CD8-positive, alpha-beta memory T cell (primary cell): Measurements from ENCODE around the gene ZNF689. TPM values are rescaled to one million over a fixed set of nuclear protein-coding genes. Genes with fewer than 3 reads are reported as not detected.
A peak's percentile ranks its signal among the peaks of the same experiment; 100 is the strongest.

Source experiments
- CTCF ChIA-PET: fragments of 350-600 bp; sonication (Branson Sonifier 250); formaldehyde crosslinking; loops from one replicate; lab custom pipeline; 2021; ENCODE audit warnings: antibody characterized with exemption; lab: Charles Lee
- POLR2A ChIA-PET: fragments of 350-600 bp; sonication (Branson Sonifier 250); formaldehyde crosslinking; loops from one replicate; lab custom pipeline; 2021; ENCODE audit warnings: antibody characterized with exemption; lab: Charles Lee
- DNase-seq, 5 donors: peaks; one replicate each; pipeline versions ENCODE4 v3.0.0 to v3.0.0-alpha.2; 2020 to 2022; ENCODE audit warnings: mixed read lengths in 1 of 5
- H3K27ac ChIP-seq: one replicate; pipeline ENCODE4 v1.7.0; 2013; ENCODE audit warnings: low read depth, mild to moderate bottlenecking, low read length, moderate library complexity
- H3K27me3 ChIP-seq: 2 replicates; pipeline ENCODE4 v1.7.0; 2013; ENCODE audit warnings: low read length, mild to moderate bottlenecking; ENCODE audit not compliant: insufficient read depth, poor library complexity, severe bottlenecking
- H3K36me3 ChIP-seq: 2 replicates; pipeline ENCODE4 v1.7.0; 2013; ENCODE audit warnings: mild to moderate bottlenecking, low read length, moderate library complexity; ENCODE audit not compliant: insufficient read depth
- H3K4me1 ChIP-seq: 2 replicates; pipeline ENCODE4 v1.7.0; 2013; ENCODE audit warnings: mild to moderate bottlenecking, low read length, moderate library complexity; ENCODE audit not compliant: insufficient read depth
- H3K4me3 ChIP-seq: 2 replicates; pipeline ENCODE4 v1.7.0; 2013; ENCODE audit warnings: mild to moderate bottlenecking, low read length
- H3K9me3 ChIP-seq: 2 replicates; pipeline ENCODE4 v1.7.0; 2013; ENCODE audit warnings: mild to moderate bottlenecking, low read length
- H3K27ac Mint-ChIP-seq, 8 donors: one replicate each; pipeline ENCODE4 v1.8.0; 2020 to 2021; ENCODE audit warnings: mixed read lengths in 8 of 8, mild to moderate bottlenecking in 6 of 8, inconsistent platforms in 3 of 8, moderate library complexity in 3 of 8
- H3K27me3 Mint-ChIP-seq, 2 donors: one replicate each; pipeline ENCODE4 v1.8.0; 2020 to 2021; ENCODE audit warnings: mixed read lengths in 2 of 2, mild to moderate bottlenecking in 1 of 2, moderate library complexity in 1 of 2
- H3K36me3 Mint-ChIP-seq, 3 donors: one replicate each; pipeline ENCODE4 v1.8.0; 2020 to 2021; ENCODE audit warnings: mixed read lengths in 3 of 3, inconsistent platforms in 1 of 3, mild to moderate bottlenecking in 1 of 3
- H3K4me1 Mint-ChIP-seq, 3 donors: one replicate each; pipeline ENCODE4 v1.8.0; 2020 to 2021; ENCODE audit warnings: mixed read lengths in 3 of 3, inconsistent platforms in 1 of 3, mild to moderate bottlenecking in 1 of 3
- H3K4me3 Mint-ChIP-seq, 7 donors: one replicate each; pipeline ENCODE4 v1.8.0; 2020 to 2021; ENCODE audit warnings: mixed read lengths in 7 of 7, mild to moderate bottlenecking in 6 of 7, moderate library complexity in 4 of 7, inconsistent platforms in 2 of 7
- H3K9me3 Mint-ChIP-seq, 5 donors: one replicate each; pipeline ENCODE4 v1.8.0; 2020 to 2022; ENCODE audit warnings: mixed read lengths in 5 of 5, mild to moderate bottlenecking in 3 of 5, moderate library complexity in 2 of 5, inconsistent platforms in 1 of 5
- polyA plus RNA-seq: library from polyadenylated mRNA; unstranded; fragments of 300-500 nt; fragmentation: Illumina TruSeq; gene quantifications from one replicate; pipeline ENCODE4 v1.2.3, GENCODE V29; 2021
- total RNA-seq, 2 experiments: library from RNA; stranded (reverse); gene quantifications; one replicate each; pipeline ENCODE4 v1.2.3, GENCODE V29; 2021

Gene ZNF689
- total and polyA plus RNA-seq, 3 experiments from 2014 or later = 13.7 to 15.7 (median 14.6) TPM

DNA sequence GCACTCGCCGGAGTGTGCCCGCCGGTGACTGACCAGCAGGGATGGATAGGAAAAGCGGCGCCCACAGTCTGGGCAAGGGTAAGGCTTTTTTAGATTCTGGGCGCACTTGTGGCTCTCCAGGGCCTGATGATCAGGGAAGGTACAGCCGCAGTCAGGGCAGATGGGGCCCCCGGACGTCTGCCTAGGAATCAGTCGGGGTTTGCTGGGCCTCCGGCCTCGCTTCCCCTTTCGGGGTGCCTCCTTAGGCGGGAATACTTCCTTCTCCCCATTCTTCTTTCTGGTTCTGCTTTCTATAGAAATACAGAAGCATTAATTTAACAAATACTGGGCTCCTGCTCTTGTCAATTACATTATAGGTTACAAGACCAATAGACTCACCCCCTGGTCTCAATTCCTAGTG lies 5.0 kb downstream of the ZNF689 start:
- Mint-ChIP-seq H3K4me3 (no peak overlapping the region), H3K27me3 (no peaks in the 10 kb centered on the region), H3K27ac (peak overlapping the region in 1 of 8 donors; percentile 23), H3K9me3 (no peaks in the 10 kb centered on the region), H3K36me3 (peaks cover 0 to 58% (median 11%) of the 10 kb centered on the region in 3 donors), H3K4me1 (peaks cover 9 to 20% (median 15%) of the 10 kb centered on the region in 3 donors)
- Histone ChIP-seq H3K9me3 (no peaks in the 10 kb centered on the region), H3K36me3 (peaks cover 7% of the 10 kb centered on the region), H3K27ac (no peak overlapping the region), H3K27me3 (no peaks in the 10 kb centered on the region), H3K4me1 (peaks cover 12% of the 10 kb centered on the region), H3K4me3 (no peak overlapping the region)
- ChIA-PET POLR2A (no interaction called here), CTCF (interaction anchor here (1.0 to 2.3 kb wide), 3 partner anchors 10 to 69 kb away, joined by 4 to 6 read pairs (median 5); partner anchors contain the start of gene ZNF785)
- DNase-seq = no peak

DNA sequence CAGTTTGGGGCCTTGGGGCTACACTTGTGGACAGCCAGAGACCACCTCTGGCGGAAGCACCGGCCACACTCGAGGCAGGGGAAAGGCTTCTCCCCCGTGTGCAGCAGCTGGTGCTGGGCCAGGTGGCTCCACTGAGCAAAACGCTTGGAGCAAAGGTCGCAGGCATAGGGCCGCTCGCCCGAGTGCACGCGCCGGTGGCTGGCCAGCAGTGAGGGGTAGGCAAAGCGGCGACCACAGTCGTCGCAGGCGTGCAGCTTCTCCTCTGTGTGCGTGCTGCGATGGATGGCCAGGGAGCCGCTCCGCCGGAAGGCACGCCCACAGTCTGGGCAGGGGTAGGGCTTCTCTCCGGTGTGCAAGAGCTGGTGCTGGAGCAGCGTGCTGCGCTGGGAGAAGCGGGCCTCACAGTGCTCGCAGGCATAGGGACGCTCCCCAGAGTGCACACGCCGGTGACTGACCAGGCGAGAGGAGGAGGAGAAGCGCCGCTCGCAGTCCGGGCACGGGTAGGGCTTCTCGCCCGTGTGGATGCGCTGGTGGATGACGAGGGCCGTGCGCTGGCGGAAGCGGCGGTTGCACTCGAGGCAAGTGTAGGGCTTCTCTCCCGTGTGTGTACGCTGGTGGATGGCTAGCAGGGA lies 5.8 kb downstream of the ZNF689 start:
- Histone ChIP-seq H3K36me3 (peaks cover 7% of the 10 kb centered on the region), H3K27me3 (no peaks in the 10 kb centered on the region), H3K9me3 (no peaks in the 10 kb centered on the region), H3K27ac (no peak overlapping the region), H3K4me3 (no peak overlapping the region), H3K4me1 (peaks cover 11% of the 10 kb centered on the region)
- Mint-ChIP-seq H3K27ac (no peak overlapping the region), H3K4me3 (no peak overlapping the region), H3K36me3 (peaks cover 0 to 56% (median 11%) of the 10 kb centered on the region in 3 donors), H3K9me3 (no peaks in the 10 kb centered on the region), H3K4me1 (peaks cover 8 to 16% (median 15%) of the 10 kb centered on the region in 3 donors), H3K27me3 (no peaks in the 10 kb centered on the region)
- POLR2A ChIA-PET = no interaction called here
- no peak for DNase-seq
- CTCF ChIA-PET = interaction anchor here (1.0 to 1.8 kb wide), 2 partner anchors 10 to 19 kb away, joined by 4 to 5 read pairs; partner anchors contain the start of gene ZNF785

DNA sequence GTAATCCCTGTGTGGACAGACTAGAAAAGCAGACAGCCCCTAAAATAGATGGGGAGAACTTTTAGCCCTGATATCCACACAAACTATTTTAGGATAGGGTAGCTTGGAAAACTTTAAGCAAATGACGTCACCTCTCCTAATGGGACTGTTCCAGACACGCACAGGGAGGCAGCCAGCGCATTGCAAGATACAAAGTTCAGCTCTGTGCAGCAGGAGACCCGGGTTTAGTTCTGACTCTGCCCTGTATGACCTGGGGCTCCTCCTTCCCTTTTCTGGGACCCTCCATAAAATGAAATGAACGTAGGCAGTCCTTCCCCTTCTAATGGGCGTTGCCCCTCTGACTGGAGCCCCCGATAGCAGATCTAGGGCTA lies 6.3 kb downstream of the ZNF689 start:
- Mint-ChIP-seq H3K9me3 (no peaks in the 10 kb centered on the region), H3K27ac (no peak overlapping the region), H3K27me3 (no peaks in the 10 kb centered on the region), H3K4me3 (peak overlapping the region in 1 of 7 donors; percentile 56), H3K4me1 (peaks cover 5 to 11% (median 11%) of the 10 kb centered on the region in 3 donors), H3K36me3 (peaks cover 0 to 56% (median 11%) of the 10 kb centered on the region in 3 donors)
- Histone ChIP-seq H3K9me3 (no peaks in the 10 kb centered on the region), H3K27ac (no peak overlapping the region), H3K4me3 (no peak overlapping the region), H3K27me3 (no peaks in the 10 kb centered on the region), H3K4me1 (peaks cover 6% of the 10 kb centered on the region), H3K36me3 (peaks cover 7% of the 10 kb centered on the region)
- POLR2A ChIA-PET = interaction anchor here (1.9 kb wide), 1 partner anchor 19 kb away, joined by 4 read pairs; the partner anchor contains the start of gene ZNF785
- CTCF ChIA-PET = interaction anchor here (1.0 to 1.8 kb wide), 2 partner anchors 11 to 18 kb away, joined by 4 to 5 read pairs; partner anchors contain the start of gene ZNF785
- DNase-seq = no peak

- POLR2A ChIA-PET = interaction anchor here (1.4 to 1.9 kb wide), 2 partner anchors 18 to 46 kb away, joined by 4 read pairs; partner anchors contain the start of gene ZNF785
- no peaks in the 10 kb centered on the region for H3K9me3 Mint-ChIP-seq
- Histone ChIP-seq H3K27me3 (no peaks in the 10 kb centered on the region), H3K4me3 (no peak overlapping the region), H3K27ac (no peak overlapping the region), H3K36me3 (peaks cover 7% of the 10 kb centered on the region), H3K4me1 (no peaks in the 10 kb centered on the region), H3K9me3 (no peaks in the 10 kb centered on the region)
- peaks cover 4% of the 10 kb centered on the region in 3 donors for H3K4me1 Mint-ChIP-seq
- peak overlapping the region in 2 of 8 donors; percentile 23 to 56 for H3K27ac Mint-ChIP-seq
- DNase-seq = no peak
- H3K36me3 Mint-ChIP-seq = peaks cover 0 to 52% (median 9%) of the 10 kb centered on the region in 3 donors
- no peak overlapping the region for H3K4me3 Mint-ChIP-seq
- CTCF ChIA-PET = interaction anchor here (0.6 to 1.5 kb wide), 5 partner anchors 10 to 92 kb away, joined by 3 to 6 read pairs (median 3); partner anchors contain the start of gene ZNF764
- H3K27me3 Mint-ChIP-seq = no peaks in the 10 kb centered on the region
Measured at GRCh38 chr16:30602616-30603277, 7.4 kb downstream of the ZNF689 start.

GRCh38 chr16:30601966-30602365 lies 8.2 kb downstream of the ZNF689 start:
- no peak overlapping the region for H3K4me3 ChIP-seq
- ChIA-PET POLR2A (interaction anchor here (1.4 to 1.9 kb wide), 2 partner anchors 17 to 45 kb away, joined by 4 read pairs; partner anchors contain the start of gene ZNF785), CTCF (interaction anchor here (1.0 to 1.5 kb wide), 4 partner anchors 11 to 93 kb away, joined by 3 to 6 read pairs (median 3); partner anchors contain the start of gene ZNF764)
- H3K27ac ChIP-seq = no peak overlapping the region
- no peaks in the 10 kb centered on the region for H3K27me3 Mint-ChIP-seq
- DNase-seq = no peak
- H3K36me3 Mint-ChIP-seq = peaks cover 0 to 46% (median 9%) of the 10 kb centered on the region in 3 donors
- H3K27me3 ChIP-seq = no peaks in the 10 kb centered on the region
- H3K9me3 Mint-ChIP-seq = no peaks in the 10 kb centered on the region
- H3K4me1 Mint-ChIP-seq = peaks cover 0 to 3% (median 0%) of the 10 kb centered on the region in 3 donors
- peaks cover 7% of the 10 kb centered on the region for H3K36me3 ChIP-seq
- H3K27ac Mint-ChIP-seq = peak overlapping the region in 2 of 8 donors; percentile 5 to 66
- no peaks in the 10 kb centered on the region for H3K4me1 ChIP-seq
- no peaks in the 10 kb centered on the region for H3K9me3 ChIP-seq
- H3K4me3 Mint-ChIP-seq = no peak overlapping the region

- peaks cover 0 to 3% (median 0%) of the 10 kb centered on the region in 3 donors for H3K4me1 Mint-ChIP-seq
- peak overlapping the region in 1 of 8 donors; percentile 10 for H3K27ac Mint-ChIP-seq
Measured at GRCh38 chr16:30600929-30601328, 9.3 kb downstream of the ZNF689 start.

DNA sequence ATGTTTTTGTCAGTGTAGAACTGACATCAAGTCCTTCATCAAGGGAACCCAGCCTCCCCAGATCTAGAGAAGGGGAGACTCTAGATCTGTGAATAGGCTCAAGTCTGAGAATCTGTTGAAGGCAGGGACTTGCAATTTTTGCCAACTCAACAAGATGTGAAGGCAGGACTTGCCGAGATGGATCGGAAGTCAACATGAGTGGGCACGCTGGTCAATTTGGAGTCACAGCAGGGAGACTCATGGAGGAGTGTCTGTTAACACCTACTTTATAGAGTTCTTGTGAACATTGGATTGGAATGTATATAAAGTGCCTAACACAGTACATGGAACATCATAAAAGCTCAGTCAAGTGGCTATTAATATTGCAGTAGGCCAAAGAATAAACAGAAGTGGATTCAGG lies 10.0 kb downstream of the ZNF689 start:
- Mint-ChIP-seq H3K36me3 (peaks cover 0 to 34% (median 3%) of the 10 kb centered on the region in 3 donors), H3K9me3 (no peaks in the 10 kb centered on the region), H3K4me3 (no peak overlapping the region), H3K27ac (no peak overlapping the region), H3K27me3 (no peaks in the 10 kb centered on the region), H3K4me1 (peaks cover 0 to 3% (median 0%) of the 10 kb centered on the region in 3 donors)
- no peaks in the 10 kb centered on the region for H3K9me3 ChIP-seq
- DNase-seq = no peak
- peaks cover 7% of the 10 kb centered on the region for H3K36me3 ChIP-seq
- no peak overlapping the region for H3K4me3 ChIP-seq
- no peak overlapping the region for H3K27ac ChIP-seq
- ChIA-PET POLR2A (interaction anchor here (0.5 kb wide), 1 partner anchor 32 kb away, joined by 3 read pairs; no protein-coding TSS in a partner anchor), CTCF (interaction anchor here (1.0 to 3.3 kb wide), 4 partner anchors 8 to 170 kb away, joined by 3 to 18 read pairs (median 4); partner anchors contain the start of gene DCTPP1)
- H3K4me1 ChIP-seq = no peaks in the 10 kb centered on the region
- H3K27me3 ChIP-seq = no peaks in the 10 kb centered on the region

More at GRCh38 chr16:30600929-30601328, 9.3 kb downstream of the ZNF689 start:
- Histone ChIP-seq H3K4me1 (no peaks in the 10 kb centered on the region), H3K27me3 (no peaks in the 10 kb centered on the region), H3K36me3 (peaks cover 7% of the 10 kb centered on the region), H3K9me3 (no peaks in the 10 kb centered on the region), H3K4me3 (no peak overlapping the region), H3K27ac (no peak overlapping the region)
- no peak for DNase-seq
- CTCF ChIA-PET = interaction anchor here (1.0 to 3.3 kb wide), 4 partner anchors 7 to 171 kb away, joined by 3 to 18 read pairs (median 4); partner anchors contain the start of gene DCTPP1
- Mint-ChIP-seq H3K36me3 (peaks cover 0 to 37% (median 6%) of the 10 kb centered on the region in 3 donors), H3K27me3 (no peaks in the 10 kb centered on the region), H3K9me3 (no peaks in the 10 kb centered on the region), H3K4me3 (no peak overlapping the region)
- POLR2A ChIA-PET = no interaction called here
